ENCODE data around the gene LHX1.

LHX1 gene

DNA sequence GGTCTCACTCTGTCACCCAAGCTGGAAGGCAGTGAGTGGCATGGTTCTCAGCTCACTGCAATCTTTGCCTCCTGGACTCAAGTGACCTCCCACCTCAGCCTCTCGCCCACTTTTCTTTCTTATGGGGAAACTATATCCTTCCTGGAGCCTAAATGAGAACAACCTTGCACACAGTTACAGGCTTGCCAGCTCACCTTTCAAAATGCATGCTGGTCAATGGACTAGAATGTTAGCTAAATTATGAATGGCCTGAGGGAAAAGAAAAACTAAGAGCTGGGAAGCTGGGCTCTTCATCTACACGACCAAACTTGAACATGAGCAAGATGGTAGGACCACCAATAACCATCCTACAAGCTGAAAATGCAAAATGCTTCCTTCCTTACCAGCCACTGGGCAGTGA lies 10.6 kb upstream of the LHX1 start:
- Histone ChIP-seq H3K9me3 (ENCODE audit: severe bottlenecking) (no peaks in the 10 kb centered on the region), H3K27ac (no peak overlapping the region), H3K36me3 (no peaks in the 10 kb centered on the region), H3K4me3 (ENCODE audit: low read depth, low read length) (no peak overlapping the region), H3K27me3 (ENCODE audit: insufficient read depth, low read depth, severe bottlenecking) (peaks cover 53% of the 10 kb centered on the region)
- TF ChIP-seq, protein P1, sequence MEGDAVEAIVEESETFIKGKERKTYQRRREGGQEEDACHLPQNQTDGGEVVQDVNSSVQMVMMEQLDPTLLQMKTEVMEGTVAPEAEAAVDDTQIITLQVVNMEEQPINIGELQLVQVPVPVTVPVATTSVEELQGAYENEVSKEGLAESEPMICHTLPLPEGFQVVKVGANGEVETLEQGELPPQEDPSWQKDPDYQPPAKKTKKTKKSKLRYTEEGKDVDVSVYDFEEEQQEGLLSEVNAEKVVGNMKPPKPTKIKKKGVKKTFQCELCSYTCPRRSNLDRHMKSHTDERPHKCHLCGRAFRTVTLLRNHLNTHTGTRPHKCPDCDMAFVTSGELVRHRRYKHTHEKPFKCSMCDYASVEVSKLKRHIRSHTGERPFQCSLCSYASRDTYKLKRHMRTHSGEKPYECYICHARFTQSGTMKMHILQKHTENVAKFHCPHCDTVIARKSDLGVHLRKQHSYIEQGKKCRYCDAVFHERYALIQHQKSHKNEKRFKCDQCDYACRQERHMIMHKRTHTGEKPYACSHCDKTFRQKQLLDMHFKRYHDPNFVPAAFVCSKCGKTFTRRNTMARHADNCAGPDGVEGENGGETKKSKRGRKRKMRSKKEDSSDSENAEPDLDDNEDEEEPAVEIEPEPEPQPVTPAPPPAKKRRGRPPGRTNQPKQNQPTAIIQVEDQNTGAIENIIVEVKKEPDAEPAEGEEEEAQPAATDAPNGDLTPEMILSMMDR (IDR thresholded peaks at IDR 0.05; ENCODE audit: low read depth, low read length), result no peak
- no peak for DNase-seq

DNA sequence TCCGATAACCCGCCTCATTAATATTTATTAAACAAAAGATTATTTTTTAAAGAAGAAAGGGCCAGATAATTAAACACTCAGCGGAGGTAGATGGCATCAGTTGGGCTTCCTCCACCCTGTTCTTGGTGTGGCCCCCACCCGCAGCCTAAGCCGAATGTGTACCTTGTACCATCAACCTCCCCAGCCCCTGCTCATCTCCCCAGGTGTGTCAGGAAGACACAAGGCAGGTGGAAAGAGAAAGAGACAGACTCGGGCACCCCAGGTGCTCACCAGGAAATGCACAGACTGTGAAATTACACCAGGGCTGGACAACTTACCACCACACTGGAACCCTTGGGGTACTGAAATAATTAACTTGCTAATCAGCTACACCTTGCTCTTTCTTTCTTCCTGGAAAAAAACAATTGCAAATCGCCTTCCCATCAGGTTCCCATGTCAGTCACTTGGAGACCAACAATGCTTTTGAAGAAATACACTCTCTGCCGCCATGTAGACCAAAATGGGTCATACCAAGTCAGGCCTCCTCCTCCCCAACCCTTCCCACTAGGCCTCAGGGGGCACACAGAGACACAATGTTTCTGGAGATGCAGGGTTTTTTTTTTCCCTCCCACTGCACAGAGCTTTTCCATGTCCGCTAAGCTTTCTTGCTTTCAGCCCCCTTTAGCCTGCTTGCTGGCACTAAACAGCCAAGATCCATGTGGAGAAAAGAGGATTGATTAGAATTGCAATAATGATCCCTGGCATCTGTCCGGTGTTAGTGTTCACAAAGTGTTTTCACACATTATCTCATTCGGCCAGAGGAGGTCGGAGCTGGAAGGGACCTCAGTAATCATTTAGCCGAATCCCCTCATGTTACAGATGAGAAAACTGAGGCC lies 8.6 kb upstream of the LHX1 start:
- TF ChIP-seq, protein P1 (IDR thresholded peaks at IDR 0.05; ENCODE audit: low read depth, low read length), result no peak
- H3K27me3 ChIP-seq (ENCODE audit: insufficient read depth, low read depth, severe bottlenecking), result peaks cover 57% of the 10 kb centered on the region
- no peaks in the 10 kb centered on the region for H3K36me3 ChIP-seq
- H3K4me3 ChIP-seq (ENCODE audit: low read depth, low read length), result peak overlapping the region; percentile 30
- H3K9me3 ChIP-seq (ENCODE audit: severe bottlenecking), result no peaks in the 10 kb centered on the region
- H3K27ac ChIP-seq, result no peak overlapping the region
- no peak for DNase-seq

DNA sequence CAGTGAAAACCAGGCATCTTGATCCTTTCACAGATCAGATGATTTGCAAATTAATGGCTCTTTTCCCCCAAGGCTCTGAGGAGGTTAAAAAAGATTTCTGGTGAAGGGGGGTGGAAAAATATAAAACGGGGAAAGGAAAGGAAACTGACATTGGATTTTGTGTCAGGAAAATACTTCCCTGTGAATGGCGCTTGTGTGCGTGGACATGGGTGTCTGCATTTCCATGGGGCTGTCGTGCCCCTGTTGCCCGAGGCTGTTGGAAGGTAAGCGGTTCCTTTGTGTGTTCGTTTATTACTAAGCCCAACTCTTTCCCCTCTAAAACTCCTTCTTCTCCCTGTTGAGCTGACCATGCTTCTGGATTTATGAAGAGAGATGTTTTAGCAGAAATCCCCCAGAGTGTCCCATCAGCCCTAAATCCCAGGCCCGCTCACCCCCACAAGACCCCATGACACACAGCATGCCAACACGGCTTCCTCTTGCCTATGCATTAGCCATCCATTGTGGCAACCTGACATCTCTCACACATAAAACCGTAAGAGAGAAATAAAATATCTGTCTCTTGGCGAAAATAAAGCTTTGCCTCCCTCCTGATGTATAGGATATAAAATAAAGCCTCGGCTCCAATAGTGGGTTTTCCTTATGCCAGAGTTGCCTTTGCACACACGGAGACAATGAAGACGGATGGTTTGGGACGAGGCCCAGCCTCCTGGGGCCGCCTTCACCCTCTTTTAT lies 7.3 kb upstream of the LHX1 start:
- no peak overlapping the region for H3K27ac ChIP-seq
- no peak for DNase-seq
- H3K9me3 ChIP-seq (ENCODE audit: severe bottlenecking), result no peaks in the 10 kb centered on the region
- H3K36me3 ChIP-seq, result no peaks in the 10 kb centered on the region
- H3K4me3 ChIP-seq (ENCODE audit: low read depth, low read length), result no peak overlapping the region
- TF ChIP-seq, protein P1 (IDR thresholded peaks at IDR 0.05; ENCODE audit: low read depth, low read length), result no peak
- peaks cover 70% of the 10 kb centered on the region for H3K27me3 ChIP-seq (ENCODE audit: insufficient read depth, low read depth, severe bottlenecking)

- Histone ChIP-seq H3K36me3 (no peaks in the 10 kb centered on the region), H3K4me3 (ENCODE audit: low read depth, low read length) (no peak overlapping the region), H3K27me3 (ENCODE audit: insufficient read depth, low read depth, severe bottlenecking) (peaks cover 75% of the 10 kb centered on the region), H3K9me3 (ENCODE audit: severe bottlenecking) (no peaks in the 10 kb centered on the region), H3K27ac (no peak overlapping the region)
- DNase-seq, result no peak
- TF ChIP-seq, protein P1 (IDR thresholded peaks at IDR 0.05; ENCODE audit: low read depth, low read length), result no peak
These were observed 6.7 kb upstream of the LHX1 start for GRCh38 chr17:36930583-36930900.

DNA sequence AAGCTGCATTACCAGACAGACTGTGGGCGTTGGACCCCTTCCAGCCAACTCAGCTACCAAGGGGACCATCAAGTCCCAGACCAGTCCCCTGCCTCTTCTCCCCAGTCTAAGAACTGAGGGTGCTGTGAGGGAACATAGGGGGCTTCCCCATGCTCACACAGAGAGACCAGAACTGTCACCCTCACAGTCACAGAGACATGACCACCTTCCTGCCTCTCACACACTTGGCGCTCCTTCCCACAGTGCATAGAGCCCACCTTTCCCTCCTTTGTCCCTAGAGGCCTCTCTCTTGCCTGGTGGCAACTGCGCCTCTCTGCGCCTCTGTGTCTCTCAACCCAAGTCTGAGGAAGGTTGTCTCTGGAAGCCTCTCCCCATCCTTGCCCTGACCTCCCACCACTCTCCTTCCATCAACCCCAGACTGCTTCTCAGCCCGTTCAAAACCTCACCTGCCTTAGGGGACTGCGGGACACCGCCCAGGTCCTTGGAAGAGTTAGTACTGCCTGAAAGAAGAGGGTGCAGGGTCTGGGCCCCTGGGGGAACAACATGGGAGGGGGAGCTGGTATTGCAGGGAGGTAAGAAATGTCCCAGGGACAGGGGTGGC lies 6.1 kb upstream of the LHX1 start:
- Histone ChIP-seq H3K36me3 (no peaks in the 10 kb centered on the region), H3K4me3 (ENCODE audit: low read depth, low read length) (no peak overlapping the region), H3K27me3 (ENCODE audit: insufficient read depth, low read depth, severe bottlenecking) (peaks cover 82% of the 10 kb centered on the region), H3K27ac (no peak overlapping the region), H3K9me3 (ENCODE audit: severe bottlenecking) (no peaks in the 10 kb centered on the region)
- no peak for DNase-seq
- TF ChIP-seq, protein P1 (IDR thresholded peaks at IDR 0.05; ENCODE audit: low read depth, low read length), result no peak

All from WERI-Rb-1 (cell line).